Caki2 (cell line): ENCODE data around the gene CRYBB2. TPM values are rescaled to one million over a fixed set of nuclear protein-coding genes. Genes with fewer than 3 reads are reported as not detected.
"Not testable (repeated sequence)": the region's sequence is repeated elsewhere in the genome, so short reads cannot be mapped to it uniquely, and the experiment has no call there.

Source experiments
- DNase-seq: peaks from one replicate; pipeline ENCODE4 v3.0.0-alpha.2; 2015; ENCODE audit warnings: low read depth
- in situ Hi-C: cut with HindIII; loops from 2 replicates; pipeline ENCODE4 v1.10.0; 2016; ENCODE audit warnings: low sequenced_read_pairs, low pct_unique_long_range_greater_than_20kb, mixed read lengths
- total RNA-seq: library from RNA; depleted of rRNA; stranded (reverse); fragments of >200 nt; shearing (Covaris generic); gene quantifications from 2 replicates; pipeline ENCODE4 v1.2.3, GENCODE V29; 2014; ENCODE audit warnings: low replicate concordance

Gene CRYBB2
- total RNA-seq, 1 experiment from 2014 or later = not detected

DNA sequence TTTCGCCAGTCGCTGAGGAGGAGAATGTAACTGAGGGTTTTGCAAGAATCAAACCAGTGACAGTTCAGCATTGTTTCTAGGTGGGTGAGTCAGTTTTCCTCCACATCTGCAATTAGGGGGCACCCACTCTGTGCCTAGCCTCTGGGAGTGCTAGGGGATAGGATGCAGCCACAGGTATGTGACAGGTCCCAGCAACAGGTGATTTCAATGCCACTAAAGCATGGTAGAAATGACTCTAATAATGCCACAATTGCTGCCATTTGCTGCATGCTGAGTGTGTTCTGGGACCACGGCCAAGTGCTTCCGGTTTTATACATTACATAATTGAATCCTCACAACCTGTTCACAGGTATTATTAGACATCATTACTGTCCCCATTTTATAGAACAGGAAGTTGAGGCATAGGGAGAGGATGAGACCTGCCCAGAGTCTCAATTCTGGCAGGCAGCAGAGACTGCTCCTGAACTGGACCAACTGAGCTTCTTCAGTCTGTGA lies 556 bp downstream of the CRYBB2 start:
- in situ Hi-C loops = no loop called here

GRCh38 chr22:25221790-25222189 lies 2.4 kb downstream of the CRYBB2 start:
- in situ Hi-C loops = no loop called here
- DNase-seq = no peak

More for the DNA sequence above, 556 bp downstream of the CRYBB2 start:
- DNase-seq = no peak

DNA sequence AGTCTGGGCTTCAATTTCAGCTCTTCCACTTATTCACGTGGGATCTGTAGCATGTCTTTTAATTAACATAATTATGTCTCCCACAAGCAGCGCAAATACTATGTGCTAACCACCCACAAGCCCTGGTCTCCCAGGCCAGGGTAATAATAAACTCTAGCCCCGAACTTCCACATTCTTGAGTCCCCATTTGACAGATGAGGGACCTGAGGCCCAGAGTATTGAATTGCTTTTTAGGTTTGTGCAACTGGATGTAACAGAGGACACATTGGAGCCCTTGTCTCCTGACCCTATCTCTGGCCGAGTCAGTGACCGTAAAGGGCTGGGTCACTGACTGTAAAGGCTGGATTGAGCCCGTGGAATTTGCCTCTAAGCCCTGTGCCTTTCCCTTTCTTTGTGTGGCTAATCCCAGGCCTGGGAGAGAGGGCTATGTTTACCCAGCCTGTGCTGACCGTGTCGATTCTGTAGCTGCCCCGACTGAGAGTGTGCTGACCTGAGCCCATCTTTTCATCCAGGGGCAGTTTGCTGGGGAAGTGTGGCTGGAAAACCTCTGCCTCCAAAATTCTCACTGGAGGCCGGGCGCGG lies 3.9 kb downstream of the CRYBB2 start:
- in situ Hi-C loops = no loop called here

DNA sequence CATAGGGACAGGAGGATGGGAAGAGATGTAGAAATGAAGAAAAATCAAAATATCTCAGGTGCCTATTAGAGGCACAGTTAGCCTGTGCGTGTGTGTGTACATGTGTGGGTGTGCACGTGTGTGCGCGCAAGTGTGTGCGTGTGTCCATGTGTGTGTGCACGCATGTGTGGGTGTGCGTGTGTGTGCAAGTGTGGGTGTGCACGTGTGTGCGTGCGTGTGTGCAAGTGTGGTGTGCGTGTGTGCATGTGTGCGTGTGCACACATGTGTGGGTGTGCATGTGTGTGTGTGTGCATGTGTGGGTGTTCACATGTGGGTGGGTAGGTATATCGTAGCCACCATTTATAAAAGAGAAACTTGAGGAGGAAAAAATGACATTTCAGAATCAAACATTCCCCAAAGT lies 9.4 kb downstream of the CRYBB2 start:
- no peak for DNase-seq

More for the DNA sequence above, 3.9 kb downstream of the CRYBB2 start:
- DNase-seq = no peak

DNA sequence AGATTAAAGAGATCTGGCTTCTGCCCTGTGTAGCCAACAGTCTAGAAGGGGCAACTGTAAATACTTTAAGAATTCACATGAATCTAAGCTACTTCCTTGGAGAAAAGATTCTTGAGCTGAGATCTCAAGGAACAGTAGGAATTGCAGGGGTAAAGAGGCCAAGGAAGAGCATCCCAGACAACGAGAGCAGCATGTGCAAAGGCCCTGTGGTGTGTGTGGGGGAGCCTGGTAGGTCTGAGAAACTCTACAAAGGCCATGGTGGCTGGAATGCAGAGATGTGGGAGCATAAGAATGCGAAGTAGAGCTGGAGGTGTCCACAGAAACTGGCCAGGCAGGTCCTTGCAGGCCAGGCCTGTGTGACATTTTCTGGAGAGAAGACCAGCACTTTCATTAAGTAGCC lies 11.3 kb downstream of the CRYBB2 start:
- DNase-seq, in situ Hi-C loops: not testable (repeated sequence)

More for the DNA sequence above, 9.4 kb downstream of the CRYBB2 start:
- in situ Hi-C loops = no loop called here

DNA sequence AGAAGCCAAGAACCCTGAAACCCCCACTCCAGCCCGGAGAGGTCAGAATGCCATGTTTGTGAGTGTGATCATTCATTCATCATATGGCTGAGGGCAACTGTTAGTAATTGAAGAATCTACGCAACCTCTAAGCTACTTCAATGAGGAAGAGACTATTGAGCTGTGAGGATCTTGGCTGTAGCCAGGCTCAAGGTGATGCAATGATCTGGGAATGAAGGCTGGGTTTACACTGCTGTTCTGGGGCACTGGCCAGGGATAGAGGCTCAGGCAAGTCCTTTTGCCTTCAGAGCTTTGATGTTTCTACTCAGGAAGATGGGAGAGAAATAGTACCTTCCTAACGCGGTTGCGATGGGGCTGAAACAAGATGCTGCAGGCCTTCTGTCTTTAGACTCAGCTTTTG lies 12.9 kb downstream of the CRYBB2 start:
- DNase-seq = no peak
- in situ Hi-C loops = no loop called here

- DNase-seq, in situ Hi-C loops: not testable (repeated sequence)
Measured at GRCh38 chr22:25233706-25234105, 14.3 kb downstream of the CRYBB2 start.

GRCh38 chr22:25235547-25236290 lies 16.3 kb downstream of the CRYBB2 start:
- in situ Hi-C loops = no loop called here
- DNase-seq = peak; percentile 69

GRCh38 chr22:25236417-25236816 lies 17.0 kb downstream of the CRYBB2 start:
- no peak for DNase-seq
- in situ Hi-C loops = no loop called here

GRCh38 chr22:25237503-25237902 lies 18.1 kb downstream of the CRYBB2 start:
- in situ Hi-C loops = no loop called here
- no peak for DNase-seq

DNA sequence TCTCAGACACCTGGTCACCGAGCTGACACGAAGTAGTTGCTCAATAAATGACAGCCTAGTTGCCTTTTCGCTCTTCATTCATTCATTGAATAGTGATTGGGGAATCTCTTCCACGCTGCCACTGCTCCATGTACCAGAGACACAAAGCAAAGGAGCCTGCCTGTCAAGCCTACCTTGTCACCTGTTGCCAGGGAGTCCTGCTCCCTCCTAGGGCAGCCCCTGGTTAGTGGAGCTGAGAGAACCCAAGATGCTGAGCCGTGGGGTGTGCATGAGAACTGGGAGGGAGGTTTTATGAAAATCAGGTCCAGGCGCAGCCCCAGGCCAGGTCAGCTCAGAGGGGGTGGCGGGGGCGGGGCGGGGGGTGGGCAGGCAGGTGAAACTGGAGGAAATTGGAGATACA lies 18.6 kb downstream of the CRYBB2 start:
- DNase-seq, in situ Hi-C loops: not testable (repeated sequence)

DNA sequence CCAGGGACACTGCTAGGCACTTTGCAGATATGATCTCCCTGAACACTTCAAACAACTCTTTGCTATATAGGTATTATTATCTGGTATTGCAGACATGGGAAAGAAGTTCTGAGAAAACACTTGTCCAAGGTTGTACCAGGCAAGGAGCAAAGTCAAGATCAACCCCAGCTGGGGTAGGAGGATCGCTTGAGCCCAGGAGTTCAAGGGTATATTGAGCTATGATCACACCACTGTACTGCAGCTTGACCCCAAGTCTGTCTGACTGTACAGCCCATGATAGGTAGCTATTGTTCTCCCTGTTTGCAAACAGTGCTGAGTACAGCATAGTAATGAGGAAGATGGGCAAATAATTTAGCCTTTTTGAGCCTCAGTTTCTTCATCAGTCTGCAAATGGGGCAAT lies 35.7 kb downstream of the CRYBB2 start:
- DNase-seq, in situ Hi-C loops: not testable (repeated sequence)

DNA sequence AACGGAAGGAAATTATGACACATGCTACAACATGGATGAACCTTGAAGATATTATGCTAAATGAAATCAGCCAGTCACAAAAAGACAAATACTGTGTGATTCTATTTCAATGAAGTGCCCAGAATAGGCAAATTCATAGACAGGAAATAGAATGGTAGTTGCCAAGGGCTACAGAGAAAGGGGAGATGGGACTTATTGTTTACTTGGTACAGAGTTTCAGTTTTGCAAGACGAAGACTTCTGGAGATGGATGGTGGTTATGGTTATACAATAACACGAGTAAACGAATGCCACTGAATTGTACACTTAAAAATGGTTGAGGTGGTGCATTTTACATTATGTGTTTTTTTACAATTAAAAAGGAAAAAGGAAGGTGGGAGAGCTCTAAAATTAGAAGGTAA lies 48.1 kb downstream of the CRYBB2 start:
- DNase-seq, in situ Hi-C loops: not testable (repeated sequence)

- in situ Hi-C loops, DNase-seq: not testable (repeated sequence)
Measured at GRCh38 chr22:25268902-25269301, 49.5 kb downstream of the CRYBB2 start.

DNA sequence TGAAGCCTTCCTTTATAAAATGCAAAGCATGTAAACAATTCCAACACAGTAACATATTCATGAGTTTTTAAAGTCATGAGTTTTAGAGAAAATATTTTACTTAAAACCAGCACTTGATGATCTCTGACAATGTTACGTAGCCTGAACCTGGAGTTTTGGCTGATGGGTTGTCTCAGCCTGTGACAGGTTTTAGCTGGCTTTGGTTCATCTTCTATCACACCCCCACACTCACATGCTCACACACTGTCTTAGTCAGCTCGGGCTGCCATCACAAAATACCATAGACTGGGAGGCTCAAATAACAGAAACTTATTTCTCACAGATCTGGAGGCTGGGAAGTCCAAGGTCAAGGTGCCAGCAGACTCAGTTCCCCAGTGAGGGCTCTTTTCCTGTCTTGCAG lies 50.6 kb downstream of the CRYBB2 start:
- DNase-seq, in situ Hi-C loops: not testable (repeated sequence)

GRCh38 chr22:25273231-25273630 lies 53.8 kb downstream of the CRYBB2 start:
- DNase-seq, in situ Hi-C loops: not testable (repeated sequence)

DNA sequence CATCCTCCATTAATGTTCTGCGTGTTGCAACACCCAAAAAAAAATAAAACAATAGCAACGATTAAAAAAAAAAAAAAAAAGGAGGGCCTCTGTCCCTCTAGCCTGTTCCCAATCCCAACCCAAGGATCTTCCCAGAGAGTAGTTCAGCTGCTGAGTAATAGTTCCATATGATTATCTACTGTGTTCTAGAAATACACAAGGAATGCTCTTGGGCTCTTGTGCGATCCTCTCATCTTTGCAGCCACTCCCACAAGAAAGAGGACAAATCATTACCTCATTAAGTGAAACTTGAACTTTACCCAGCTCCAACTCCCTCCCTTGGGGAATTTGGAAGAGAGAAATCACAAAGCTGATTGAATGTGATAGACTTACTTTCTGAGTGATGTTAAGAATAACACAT lies 54.5 kb downstream of the CRYBB2 start:
- in situ Hi-C loops, DNase-seq: not testable (repeated sequence)

DNA sequence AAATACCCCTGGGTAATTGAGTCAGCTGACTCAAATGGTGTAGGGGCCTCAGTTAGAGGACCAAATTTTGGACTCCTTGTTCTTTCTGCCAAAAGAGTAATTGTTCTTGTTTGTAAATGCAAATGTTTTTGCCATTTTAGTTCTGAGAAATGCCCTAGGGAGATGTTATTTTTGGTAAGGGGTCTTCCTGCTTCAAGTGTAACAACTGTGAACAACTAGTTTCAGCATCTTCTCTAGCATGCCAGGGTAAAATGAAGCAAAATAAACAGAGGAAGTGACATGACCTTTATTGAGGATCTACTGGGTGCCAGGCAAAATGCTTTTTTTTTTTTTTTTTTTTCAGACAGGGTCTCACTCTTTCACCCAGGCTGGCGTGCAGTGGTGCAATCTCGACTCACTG lies 60.7 kb downstream of the CRYBB2 start:
- DNase-seq, in situ Hi-C loops: not testable (repeated sequence)
